HG02970 (cell line): Measurements from ENCODE around the gene MKNK1.

Source experiments
- ATAC-seq: cut with Tn5 transposase; IDR thresholded peaks from one replicate; pipeline ENCODE4 v1.9.1; 2021; ENCODE audit warnings: mild to moderate bottlenecking, moderate library complexity, moderate number of reproducible peaks; ENCODE audit not compliant: unreplicated experiment, low FRiP score

MKNK1 gene

DNA sequence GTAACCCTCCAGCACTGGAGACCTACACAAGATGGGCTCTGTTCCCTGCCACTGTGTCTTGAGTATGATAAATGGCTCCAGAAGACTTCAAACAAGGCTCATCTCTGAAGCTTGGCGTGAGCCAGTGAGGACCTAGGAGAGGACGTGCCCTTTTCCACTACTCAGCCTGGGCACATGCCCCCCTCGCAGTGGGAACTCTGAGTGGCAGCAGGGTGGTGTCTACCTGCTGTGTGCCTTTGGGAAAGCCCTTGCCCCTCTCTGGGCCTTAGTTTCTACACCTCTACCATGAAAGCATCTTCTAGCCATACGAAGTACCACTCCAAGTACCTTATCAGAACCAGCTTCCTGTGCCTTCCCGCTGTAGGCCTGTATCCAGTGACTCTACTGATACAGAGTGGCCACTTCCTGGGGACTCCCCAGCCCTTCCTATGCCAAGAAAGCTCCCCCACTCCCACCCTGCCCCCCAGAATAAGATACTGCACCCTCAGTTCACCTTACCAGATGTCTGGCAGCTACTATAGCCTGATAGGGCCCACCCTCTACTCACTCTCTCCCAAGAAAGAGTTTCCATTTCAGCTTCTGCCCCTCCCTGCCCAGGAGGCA, 15.7 kb upstream of the MKNK1 start:
- no peak for ATAC-seq

DNA sequence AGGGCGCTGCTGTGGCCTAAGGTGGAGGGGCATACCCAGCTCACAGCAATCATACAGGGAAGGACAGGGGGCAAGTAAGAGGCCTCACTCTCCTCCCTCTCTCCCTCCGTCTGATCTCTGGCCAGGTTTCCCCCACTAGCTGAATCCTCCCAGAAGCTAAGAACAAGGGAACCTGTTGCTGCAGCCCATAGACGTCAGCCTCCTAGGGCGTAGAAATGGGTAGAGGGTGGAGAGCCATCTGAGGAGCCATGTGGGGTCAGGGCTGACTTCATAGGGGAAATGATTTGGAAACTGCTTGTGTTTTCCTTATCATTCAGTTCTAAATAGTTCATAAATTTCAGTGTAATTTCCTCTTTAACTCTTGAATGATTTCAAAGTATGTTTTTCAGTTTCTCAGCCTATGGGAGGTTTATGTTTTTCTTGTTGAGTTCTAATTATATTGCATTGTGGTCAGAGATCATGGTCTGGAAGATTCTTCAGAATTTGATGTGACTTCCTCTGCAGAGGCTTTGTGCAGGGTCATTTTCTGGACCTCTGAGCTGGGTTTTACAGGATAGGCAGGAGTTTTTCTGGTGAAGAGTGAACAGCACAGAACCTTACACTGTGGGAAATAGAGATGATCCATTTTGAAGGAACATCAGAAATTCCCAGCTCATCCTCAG, 14.8 kb upstream of the MKNK1 start:
- no peak for ATAC-seq

DNA sequence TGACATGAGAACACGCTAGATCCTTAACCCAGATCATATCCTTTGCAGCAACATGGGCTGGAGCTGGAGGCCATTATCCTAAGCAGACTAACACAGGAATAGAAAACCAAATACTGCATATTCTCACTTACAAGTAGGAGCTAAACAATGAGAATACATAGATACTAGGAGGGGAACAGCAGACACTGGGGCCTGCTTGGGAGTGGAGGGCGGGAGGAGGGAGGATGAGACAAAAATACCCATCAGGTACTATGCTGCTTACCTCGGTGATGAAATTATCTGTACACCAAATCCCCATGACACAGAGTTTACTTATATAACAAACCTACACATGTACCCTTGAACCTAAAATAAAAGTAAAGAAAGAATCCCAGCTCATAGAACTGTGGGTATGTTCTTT, 13.8 kb upstream of the MKNK1 start:
- ATAC-seq, result no peak

DNA sequence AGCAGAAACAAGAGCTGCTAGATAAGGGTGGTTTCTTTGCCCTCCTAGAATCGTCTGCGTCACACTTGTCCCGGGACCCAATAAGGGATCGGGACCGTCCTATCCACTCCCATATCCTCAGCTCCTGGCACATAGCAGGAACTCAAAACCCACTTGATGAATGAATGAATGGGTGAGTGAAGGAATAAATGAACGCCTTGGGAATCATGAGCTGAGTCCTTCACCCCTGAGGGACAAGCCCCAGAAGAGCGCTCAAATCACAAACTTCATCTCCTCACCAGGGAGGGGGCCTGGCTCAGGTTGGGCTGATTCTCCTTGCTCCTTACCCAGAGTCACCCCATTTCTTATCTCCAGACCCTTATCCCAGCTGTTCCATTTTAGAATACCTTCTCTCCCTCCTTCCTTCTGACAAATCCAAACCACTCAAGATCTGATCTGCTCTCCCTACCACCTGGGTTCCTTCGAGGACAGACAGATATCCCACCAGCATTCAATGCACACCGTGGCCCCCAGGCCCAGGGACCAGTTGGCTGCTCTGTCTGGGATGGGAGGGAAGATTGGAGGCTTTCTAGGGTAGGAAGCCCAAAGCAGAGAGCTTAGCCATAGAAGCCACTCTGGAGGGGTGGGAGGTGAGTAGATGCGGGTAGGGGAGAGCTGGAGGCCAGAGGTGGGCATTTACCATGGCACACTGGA, 13.2 kb upstream of the MKNK1 start:
- no peak for ATAC-seq

DNA sequence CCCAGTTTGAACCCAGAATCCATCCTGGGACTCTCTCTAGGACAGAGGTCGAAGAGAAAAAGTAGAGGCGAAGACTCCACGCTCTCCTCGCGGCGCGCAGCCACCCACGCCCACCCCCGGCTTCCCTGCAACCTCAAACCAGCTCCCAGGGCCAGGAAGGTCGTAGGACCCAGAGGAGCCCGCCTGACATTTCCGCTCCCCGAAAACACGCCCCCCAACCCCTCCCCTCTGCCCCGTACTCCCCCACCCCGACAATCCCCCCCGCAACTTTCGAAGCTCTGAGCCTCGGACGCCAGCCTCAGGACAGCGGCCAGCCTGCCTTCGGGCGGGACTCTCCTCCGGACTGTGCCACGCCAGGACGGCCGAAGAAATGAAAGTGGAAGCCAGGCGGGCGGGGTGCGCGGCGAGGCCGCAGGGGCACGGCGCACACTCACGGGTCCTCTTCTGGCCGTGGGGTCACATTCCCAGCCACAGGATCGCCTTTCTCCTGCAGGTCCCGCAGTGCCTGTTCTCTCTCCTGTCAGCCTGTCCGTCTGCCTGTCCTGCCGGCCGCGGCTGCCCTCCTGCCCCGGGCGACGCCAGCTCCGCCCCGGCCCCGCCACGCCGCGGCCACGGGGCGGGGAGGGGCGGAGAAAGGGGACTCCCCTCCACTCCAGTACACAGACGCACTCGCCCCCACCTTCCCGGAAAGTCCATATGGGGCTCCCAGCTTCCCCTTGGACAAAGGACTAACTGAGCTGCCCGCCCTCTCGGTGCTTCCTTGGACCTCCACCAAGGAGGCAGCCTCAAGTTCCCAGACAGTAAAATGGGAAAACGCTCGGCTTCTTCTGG, 12.4 kb upstream of the MKNK1 start, which contains the start of gene MOB3C:
Gene MOB3C, minus strand, starts transcription at position 535 of the 831 bp plus-strand sequence. CDS start 3,490 bp downstream, outside the sequence.
- peak; percentile 70 for ATAC-seq

DNA sequence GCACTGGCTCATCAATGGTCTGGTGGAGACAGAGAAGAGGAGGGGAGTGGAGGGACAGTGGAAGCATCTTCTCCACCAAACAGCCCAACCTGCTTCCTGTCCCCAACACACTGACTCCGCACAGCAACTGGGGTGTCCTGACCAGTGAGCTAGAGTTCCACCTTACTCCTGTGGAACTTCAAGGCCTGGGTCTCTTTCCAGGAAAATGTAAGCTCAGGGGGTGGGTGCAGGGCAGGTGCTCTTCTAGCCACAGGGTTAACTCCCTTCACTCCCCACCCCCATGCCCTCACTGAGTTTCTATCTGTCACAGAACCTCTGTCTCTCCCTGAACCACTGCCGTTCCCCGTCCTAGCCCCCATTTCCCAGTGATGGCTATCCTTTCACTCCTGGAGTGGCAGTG, 11.7 kb upstream of the MKNK1 start:
- no peak for ATAC-seq

DNA sequence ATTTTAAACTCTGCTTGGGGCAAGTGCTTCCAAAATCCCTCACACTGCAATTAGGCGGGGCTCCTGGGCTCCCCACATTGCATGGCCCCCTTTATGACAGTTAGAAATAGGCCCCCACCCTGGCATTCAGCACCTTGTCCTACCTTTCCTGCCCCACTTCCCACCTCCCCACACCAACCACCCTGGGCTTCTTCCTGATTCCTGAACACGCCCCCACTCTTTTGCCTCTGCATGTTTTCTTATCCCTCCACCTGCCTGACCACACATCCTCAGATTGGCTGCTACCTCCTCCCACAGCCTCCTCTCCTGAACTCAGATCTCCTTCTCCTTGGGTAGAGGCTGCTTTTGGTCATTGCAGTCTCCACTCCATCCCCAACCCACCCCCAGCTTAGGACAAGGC, 11.0 kb upstream of the MKNK1 start:
- ATAC-seq, result no peak

DNA sequence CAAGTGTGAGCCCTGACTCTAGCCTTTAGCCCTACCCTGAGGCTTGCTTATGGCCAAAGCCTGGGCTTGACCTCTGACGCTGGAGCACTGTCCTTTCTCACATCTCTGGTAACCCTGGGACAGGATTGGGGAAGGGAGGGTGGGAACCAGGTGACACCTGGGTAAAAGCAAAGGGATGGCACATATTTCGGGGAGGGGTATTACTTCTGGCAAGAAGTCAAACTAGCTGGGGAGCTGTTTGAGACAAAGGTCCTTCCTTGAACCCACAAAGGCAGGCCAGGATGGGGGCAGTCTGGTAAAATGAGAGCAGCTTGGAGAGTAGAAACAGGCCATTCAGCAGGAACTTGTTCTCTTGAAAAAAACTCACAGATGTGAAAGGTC, 10.5 kb upstream of the MKNK1 start:
- no peak for ATAC-seq

DNA sequence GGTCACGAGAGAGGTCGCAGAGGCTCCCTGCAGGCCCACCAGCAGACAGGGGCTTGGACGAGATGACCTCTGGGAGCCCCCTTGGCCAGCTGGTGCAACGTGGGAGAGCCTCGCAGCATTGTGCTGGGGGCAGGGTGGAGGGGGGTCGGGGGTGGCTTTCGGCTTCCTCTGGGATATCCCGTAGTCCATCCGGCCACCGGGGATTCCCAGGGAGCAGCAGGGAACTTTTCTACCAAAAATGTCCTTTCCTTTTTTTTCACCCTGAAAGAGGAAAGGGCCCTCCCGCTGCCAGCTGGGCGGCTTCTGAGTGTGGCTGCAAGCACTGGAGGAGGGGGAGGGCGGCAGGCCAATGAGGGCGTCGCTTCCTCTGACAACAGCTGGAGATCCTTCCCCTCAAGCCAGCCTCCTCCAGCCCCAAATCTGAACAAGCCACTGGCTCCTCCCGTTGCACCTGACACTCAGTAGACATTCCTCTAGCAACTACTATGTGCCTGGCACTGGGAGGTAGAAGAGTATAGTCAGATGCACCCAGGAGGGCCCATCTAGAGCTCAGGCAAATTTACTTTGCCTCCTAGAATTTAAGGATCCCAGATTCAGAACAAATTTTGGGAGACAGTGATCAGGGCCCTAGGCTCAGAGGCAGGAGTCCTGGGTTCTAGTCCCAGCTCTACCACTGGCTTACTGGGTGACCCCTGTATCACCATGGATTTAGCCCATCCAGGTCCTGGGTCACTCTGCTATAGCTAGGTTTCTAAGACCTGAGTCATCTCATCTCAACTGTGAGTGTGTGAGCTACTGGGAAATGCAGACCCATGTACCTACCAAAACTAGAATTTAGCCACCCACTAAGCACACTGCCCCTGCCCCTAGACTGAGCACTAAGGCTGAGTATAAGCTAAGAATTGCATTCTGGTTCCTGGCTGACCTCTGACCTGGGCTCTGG, 9.9 kb upstream of the MKNK1 start:
- ATAC-seq, result no peak

DNA sequence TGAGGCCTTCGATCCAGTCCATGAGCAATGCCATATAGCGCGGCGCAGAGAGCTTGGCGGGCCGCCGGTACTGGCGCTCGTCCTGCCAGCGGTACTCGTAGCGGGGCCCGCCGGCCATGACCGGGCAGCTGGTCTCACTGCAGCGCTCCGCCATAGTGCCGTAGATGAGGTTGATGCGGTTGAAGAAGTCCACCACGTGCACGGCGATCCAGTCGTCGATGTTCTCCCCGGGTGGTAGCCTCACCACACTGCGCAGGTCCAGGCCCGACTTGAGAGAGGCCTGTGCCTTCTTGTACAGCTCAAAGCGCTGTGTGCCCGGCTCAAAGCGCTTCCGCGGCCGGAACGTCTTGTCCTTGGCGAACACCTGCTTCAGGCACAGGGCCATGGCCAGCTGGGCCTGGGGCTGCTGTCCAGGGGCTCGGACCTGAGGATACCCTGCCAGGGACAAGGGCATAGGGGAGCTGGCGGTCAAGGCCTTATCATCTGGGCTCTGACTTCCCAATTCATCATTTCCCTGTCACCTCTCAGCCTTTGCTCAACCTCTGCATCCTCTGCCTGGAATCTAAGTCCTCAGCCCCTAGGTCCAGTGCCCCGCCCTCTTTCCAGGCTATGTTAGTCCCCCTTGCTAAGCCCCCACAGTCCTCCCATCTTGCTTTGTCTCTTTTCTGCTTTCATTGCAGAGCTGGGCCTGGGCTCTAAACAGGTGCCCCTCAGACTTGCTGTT, 9.0 kb upstream of the MKNK1 start:
- no peak for ATAC-seq

DNA sequence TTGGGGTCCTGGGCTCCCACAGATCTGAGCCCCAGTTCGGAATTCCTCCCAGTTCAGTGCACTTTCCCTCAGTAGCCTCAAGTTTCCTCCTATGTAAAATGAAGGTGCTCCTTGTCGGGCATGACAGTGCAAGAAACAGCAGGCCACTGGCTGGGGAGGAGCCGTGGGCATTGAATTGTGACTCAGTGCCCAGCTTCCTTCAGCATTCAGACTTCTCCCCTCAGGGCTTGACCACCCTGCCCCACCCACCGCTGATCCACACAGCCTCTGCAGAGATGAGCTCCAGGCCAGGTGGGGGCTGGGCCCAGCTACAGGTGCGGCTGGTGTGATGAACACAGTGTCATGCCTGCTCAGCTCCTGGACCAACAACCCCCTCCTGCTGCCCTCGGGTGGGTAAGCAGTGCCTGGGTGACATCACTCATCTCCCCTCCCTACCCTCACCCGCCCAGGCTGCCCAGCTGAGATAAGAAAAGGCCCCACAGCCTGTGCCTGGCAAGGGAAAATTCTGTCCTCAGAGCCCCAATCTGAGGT, 7.7 kb upstream of the MKNK1 start:
- no peak for ATAC-seq

DNA sequence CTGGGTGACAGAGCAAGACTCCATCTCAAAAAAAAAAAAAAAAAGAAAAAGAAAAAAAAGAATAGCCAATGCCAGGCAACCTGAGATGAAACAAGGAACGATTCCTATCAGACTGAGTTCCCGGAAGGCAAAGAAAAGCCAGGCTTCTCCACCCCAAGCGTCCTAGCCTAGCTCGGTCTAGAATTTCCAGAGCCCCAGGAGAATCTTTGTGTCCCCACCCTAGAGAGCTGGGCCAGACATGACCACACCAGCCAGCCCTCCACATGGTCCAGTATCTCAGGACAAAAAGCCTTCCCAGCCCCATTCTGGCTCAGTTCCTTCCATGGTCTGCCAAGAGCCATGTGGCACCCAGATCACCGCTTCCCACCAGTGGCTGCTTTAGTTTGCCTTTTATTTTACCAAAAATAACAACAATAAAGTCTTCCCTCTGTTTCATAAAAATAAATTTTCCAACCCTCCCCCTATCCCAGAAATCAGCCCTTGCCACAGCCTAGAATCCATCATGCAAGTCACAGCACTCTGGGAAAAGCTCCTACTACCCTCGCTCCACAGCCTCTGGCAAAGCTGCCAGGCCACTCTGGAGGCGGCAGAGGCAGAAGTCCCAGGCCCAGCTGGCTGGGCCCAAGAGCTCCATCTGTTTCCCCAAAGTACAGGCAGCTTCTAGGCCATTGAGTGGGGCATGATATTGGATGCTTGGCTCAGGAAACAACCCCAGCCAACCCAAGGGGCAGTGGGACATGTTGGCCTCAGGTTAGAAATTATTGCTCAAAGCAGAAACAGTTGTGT, 3.5 kb upstream of the MKNK1 start:
- no peak for ATAC-seq

DNA sequence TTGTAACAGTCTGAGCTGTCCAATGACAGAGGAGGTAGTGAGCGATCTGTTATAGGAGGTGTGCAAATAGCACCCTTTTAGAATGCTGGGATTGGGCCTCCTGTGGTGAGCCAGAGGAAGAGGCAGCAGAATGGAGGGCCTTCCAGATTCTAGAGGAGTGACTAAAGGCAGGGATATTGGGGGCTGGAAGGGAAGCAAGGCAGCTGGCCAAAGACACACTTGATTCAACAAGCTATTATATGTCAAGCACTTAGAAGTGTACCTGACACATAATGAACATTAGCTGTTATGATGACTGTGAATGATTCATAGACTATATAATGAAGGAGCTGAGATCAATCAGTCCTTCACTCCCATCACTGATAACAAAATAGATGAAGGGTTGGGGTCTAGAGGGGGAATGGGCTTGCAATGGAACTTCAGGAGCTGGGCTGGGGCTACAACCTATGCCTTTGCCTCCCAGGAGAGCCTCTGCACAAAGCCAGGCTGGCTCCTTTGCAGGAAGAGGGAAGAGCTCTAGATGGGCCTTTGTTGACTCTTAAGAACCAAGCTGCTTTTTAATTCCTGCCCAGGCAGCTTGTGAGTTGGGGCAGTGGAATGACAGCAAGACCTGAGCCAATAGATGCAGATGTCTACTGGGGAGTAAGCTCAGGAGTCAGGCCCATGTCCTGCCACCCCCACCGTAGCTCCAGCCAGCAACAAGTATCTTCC, 2.3 kb upstream of the MKNK1 start:
- no peak for ATAC-seq

DNA sequence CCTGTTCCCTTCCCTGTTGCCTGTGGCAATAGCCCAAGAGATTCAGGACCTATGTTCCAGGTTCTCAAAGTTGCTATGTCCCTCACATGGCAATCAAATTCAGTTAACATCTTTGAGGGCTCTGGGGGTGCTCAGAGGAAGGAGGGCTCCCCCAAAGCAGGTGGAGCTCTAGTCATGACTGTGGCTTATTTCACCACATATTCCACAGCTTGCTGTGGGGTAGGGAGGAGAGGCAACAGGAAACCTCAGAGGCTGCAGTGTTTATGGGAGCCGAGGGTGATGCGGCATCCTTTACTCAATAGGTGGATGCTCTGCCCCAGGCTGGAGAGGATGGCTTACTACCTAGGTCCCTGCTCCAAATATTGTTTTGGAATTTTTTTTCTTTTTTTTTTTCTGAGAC, 1.2 kb upstream of the MKNK1 start:
- no peak for ATAC-seq

DNA sequence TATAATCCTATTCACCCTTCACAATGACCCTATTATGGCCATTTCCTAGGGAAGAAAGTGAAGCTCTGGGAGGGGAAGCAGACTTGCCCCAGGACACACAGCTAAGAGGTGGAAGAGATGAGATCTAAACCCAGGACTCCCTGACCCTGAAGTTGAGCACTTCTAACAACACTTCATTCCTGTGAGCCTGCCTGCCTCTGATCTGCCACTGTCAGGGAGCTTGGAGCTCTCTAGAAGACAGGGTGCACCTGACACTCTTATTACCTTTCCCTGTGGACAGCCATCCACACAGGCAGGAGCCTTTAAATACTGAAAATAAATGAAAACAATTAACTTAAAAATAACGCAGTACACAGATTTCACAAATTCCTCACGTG, 599 bp downstream of the MKNK1 start:
- ATAC-seq, result no peak

DNA sequence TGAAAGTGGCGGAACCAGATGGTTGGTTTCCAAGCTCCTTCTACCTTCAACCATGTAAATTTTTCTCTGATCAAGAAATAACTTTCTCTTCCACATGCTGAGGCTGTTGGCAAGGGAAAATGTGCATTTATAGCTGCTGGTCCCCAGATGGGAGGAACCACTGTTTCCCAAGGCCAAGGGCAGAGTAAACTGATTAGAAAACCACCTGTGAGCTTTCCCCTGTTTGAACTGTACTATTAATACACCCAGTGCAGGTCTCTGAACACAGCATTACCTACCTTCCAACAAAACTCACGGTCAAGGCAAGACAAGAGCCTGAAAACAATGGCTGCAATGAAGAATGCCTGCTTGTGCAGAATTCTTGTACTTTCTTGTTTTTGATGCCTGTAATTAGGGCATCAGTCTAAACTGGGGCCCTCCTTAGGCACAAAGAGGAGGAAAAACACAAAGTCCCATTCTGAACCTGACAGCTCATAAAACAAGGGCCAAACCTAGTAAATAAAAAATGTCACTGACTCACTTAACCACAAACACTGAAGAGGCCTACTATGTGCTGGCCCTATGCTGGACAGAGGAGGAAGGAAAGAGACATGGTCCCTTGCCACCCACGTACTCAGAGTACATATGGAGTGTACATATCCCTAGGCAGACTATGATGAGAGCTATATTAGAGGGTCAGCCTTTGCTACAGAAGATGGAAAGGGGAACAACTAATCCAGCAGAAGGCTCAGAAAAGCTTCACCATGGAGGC, 2.6 kb downstream of the MKNK1 start:
- no peak for ATAC-seq
